SKM-1 treated with dmso at 0.1 percent for 144 hours (cell line): ENCODE data around the gene GON4L.
"Not testable (repeated sequence)": the region's sequence is repeated elsewhere in the genome, so short reads cannot be mapped to it uniquely, and the experiment has no call there.

Experiments
- DNase-seq: peaks from one replicate; lab custom pipeline; 2025; ENCODE audit not compliant: unreplicated experiment; lab: John Stamatoyannopoulos, UW

The GON4L gene

GRCh38 chr1:155747586-155747985 lies 109.4 kb downstream of the GON4L start:
- DNase-seq, result not testable (repeated sequence)

DNA sequence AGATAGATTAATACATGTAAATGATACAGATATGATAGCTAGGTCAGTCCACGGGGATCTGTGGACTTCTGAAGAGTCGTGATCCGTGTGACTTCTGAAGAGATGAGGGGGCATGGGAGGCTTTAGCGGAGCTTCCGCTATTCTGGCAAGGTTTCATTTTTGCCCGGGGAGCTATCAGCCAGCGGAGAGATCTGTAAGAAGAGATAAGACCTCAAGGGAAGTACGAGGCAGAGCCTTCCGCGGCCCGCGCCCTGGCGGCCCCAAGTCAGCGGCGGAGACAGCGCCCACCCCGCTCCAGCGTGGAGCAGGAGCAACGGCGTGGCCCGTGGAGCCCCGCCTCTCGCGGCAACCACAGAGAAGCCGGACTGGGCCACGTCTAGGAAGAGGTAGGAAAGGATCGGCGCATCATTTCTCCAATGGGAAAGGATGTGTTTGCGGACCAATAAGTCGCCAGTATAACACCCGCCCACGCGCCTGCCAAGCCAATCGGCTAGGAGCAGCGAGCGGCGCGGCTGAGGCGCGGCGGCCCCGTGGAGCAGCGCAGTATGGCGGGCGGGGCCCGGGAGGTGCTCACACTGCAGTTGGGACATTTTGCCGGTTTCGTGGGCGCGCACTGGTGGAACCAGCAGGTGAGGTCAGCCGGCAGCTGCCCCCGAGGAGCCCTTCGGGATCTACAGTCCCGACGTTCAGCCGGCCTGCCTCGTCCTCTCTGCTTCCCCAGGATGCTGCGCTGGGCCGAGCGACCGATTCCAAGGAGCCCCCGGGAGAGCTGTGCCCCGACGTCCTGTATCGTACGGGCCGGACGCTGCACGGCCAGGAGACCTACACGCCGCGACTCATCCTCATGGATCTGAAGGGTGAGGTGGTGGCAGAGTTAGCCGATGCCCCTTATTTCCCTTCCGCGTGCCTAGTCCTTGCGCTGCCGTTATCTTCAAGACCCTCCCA lies 111.5 kb downstream of the GON4L start:
- DNase-seq, result peak; percentile 95

- no peak for DNase-seq
Observed at GRCh38 chr1:155744711-155745283, 112.2 kb downstream of the GON4L start.

- no peak for DNase-seq
Observed at GRCh38 chr1:155741908-155742307, 115.1 kb downstream of the GON4L start.

GRCh38 chr1:155740995-155741394 lies 116.0 kb downstream of the GON4L start:
- DNase-seq, result no peak

DNA sequence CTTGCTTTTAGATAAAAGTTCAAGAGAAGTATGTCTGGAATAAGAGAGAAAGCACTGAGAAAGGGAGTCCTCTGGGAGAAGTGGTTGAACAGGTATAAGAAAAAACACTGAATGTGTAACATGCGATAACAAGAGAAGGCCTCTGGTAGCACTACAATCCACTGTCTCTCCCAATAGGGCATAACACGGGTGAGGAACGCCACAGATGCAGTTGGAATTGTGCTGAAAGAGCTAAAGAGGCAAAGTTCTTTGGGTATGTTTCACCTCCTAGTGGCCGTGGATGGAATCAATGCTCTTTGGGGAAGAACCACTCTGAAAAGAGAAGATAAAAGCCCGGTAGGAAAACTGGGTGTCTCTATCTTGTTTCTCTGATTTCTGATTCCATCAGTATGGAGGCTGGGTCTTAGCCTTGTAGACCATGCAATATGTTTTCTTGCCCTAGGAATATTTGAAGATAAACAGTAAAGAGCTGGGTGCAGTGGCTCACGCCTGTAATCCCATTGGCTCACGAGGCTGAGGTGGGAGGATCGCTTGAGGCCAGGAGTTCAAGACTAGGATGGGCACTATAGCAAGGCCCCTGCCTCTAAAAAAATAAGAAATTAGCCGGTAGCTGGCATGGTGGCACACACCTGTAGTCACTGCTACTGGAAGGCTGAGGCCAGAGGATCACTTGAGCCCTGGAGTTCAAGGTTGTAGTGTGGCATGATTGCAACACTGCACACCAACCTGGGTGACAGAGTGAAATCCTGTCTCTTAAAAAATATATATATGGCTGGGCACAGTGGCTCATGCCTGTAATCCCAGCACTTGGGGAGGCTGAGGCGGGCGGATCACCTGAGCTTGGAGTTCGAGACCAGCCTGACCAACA lies 127.7 kb downstream of the GON4L start:
- DNase-seq, result peak; percentile 36

GRCh38 chr1:155725142-155725541 lies 131.9 kb downstream of the GON4L start:
- no peak for DNase-seq

DNA sequence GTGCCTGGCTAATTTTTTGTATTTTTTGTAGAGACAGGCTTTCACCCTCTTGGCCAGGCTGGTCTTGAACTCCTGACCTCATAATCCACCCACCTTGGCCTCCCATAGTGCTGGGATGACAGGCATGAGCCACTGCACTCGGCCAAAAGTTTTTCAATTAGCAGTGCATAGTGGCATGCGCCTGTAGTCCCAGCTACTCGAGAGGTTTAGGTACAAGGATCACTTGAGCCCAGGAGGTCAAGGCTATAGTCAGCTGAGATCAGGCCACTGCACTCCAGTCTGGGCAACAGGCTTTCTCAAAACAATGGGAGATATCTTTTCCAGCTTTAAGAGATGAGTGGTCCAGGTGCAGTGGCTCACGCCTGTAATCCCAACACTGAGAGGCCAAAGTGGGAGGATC lies 137.3 kb downstream of the GON4L start:
- DNase-seq, result no peak

DNA sequence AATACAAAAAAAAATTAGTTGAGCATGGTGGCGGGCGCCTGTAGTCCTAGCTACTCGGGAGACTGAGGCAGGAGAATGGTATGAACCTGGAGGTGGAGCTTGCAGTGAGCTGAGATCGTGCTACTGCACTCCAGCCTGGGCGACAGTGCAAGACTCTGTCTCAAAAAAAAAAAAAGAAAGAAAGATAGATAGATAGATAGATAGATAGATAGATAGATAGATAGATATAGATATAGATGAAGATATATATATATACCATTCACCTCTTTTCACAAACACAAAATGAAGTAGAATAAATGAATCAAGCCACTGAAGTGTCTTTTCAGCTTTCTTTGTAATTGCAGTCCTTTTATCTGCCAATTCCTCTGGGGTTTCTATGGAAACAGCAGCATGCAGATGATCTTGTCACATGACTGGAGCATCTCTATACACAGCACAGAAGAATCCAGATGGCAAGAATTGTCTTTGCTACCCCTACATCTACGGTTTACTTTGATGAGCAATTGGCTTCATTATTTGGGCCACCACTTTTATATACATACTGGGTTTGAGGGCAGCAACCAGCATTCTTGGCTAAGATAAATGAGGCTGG lies 138.4 kb downstream of the GON4L start:
- not testable (repeated sequence) for DNase-seq

- DNase-seq, result no peak
Observed at GRCh38 chr1:155717041-155717440, 140.0 kb downstream of the GON4L start.

GRCh38 chr1:155715777-155716176 lies 141.2 kb downstream of the GON4L start:
- DNase-seq, result no peak

- DNase-seq, result not testable (repeated sequence)
Observed at GRCh38 chr1:155715056-155715455, 142.0 kb downstream of the GON4L start.

GRCh38 chr1:155713075-155713474 lies 143.9 kb downstream of the GON4L start:
- no peak for DNase-seq

GRCh38 chr1:155712636-155713035 lies 144.4 kb downstream of the GON4L start:
- not testable (repeated sequence) for DNase-seq

DNA sequence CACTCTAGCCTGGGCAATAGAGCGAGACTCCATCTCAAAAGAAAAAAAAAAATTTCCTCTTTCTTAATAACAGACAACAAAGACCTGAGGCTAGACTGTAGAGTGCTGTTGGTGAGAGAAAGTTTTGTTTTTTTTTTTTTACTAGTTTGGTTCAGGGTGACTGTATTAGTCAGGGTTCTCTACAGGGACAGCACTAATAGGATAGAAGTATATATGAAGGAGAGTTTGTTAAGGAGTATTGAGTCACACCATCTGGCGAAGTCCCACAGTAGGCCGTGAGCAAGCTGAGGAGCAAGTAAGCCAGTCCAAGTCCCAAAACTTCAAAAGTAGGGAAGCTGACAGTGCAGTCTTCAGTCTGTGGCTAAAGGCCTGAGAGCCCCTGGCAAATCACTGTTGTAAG lies 145.6 kb downstream of the GON4L start:
- DNase-seq, result not testable (repeated sequence)

GRCh38 chr1:155709391-155709790 lies 147.6 kb downstream of the GON4L start:
- no peak for DNase-seq

DNA sequence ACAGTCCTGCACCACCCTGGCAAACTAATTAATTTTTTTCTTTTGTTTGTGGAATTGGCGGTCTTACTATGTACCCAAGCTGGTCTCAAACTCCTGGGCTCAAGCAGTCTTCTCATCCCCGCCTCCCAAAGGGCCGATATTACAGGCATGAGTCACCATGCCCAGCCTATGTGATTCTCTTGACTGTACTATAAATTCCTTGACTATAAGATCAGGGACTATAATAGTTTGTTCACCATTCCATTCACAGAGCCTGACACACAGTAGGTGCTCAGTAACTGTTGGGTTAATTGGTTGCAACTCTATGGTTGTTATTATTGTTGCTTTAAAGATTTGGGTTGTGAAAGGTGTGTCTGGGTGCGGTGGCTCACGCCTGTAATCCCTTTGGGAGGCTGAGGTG lies 150.9 kb downstream of the GON4L start:
- no peak for DNase-seq

DNA sequence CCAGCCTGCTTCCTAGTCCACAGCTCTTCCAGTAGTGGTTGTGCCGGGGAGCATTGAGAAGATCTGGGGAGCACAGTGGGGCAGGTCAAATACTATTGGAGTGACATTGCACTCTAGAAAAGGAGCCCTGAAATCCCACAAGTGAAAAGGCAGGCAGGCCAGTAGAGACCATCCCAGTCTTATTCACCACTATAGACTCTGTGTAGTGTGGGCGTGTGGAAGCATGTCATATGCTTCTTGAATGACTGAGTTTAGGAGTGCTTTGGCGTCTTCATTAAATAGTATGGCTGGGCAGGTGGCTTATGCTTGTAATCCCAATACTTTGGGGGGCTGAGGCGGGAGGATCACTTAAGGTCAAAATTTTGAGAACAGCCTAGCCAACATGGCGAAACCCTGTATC lies 152.6 kb downstream of the GON4L start:
- DNase-seq, result not testable (repeated sequence)

- no peak for DNase-seq
Observed at GRCh38 chr1:155703216-155703615, 153.8 kb downstream of the GON4L start.

DNA sequence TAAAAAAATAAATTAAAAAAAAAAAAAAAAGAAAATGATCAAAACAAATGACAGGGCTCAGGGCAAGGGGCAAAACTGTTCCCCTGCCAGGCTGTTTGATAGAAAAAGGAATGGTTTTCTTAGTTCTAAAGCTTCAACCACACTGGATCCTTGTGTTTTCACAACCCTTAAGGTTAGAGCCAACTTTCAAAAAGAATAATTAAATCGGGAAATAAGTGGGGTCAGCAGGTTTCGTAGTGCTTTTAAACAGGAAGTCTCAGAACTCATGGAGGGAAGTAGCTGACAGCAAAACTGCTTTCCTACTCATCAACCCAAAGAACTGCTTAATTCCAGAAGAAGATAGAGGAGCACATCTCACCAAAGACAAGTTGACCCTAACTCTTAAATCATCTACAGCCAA lies 155.3 kb downstream of the GON4L start:
- not testable (repeated sequence) for DNase-seq
